NB4 (cell line): ENCODE data around the gene KLHL21.
"Not testable (repeated sequence)": the region's sequence is repeated elsewhere in the genome, so short reads cannot be mapped to it uniquely, and the experiment has no call there.

Experiments
- DNase-seq: peaks from one replicate; pipeline ENCODE4 v3.0.0; 2010; ENCODE audit warnings: low read depth
- H3K4me3 ChIP-seq: one replicate; pipeline ENCODE4 v1.5.1; 2011; ENCODE audit warnings: mild to moderate bottlenecking, low read depth, low read length, moderate library complexity
- CTCF ChIP-seq: IDR thresholded peaks from one replicate; pipeline ENCODE4 v1.5.1; 2012; ENCODE audit warnings: low read depth, low read length
- MAX ChIP-seq: IDR thresholded peaks from 2 replicates; pipeline ENCODE4 v1.6.1; 2011; ENCODE audit warnings: low read depth, low read length
- MYC ChIP-seq: IDR thresholded peaks from 2 replicates; pipeline ENCODE4 v1.6.1; 2011; ENCODE audit warnings: low read depth, low read length
- POLR2A ChIP-seq: IDR thresholded peaks from 2 replicates; pipeline ENCODE4 v1.6.1; 2011; ENCODE audit warnings: mild to moderate bottlenecking; ENCODE audit not compliant: insufficient read length; ENCODE audit errors: extremely low read depth

Gene KLHL21

GRCh38 chr1:6602669-6603237 is at the start of gene KLHL21:
Gene KLHL21, minus strand, starts transcription at chr1:6602869. Its CDS starts 52 bp downstream, at chr1:6602817.
- DNase-seq = peak; percentile 93
- H3K4me3 ChIP-seq = peak within 1 kb of the TSS; percentile 95
- TF ChIP-seq CTCF (no peak), POLR2A (peak; percentile 76)

- TF ChIP-seq MAX (no peak), POLR2A (no peak), MYC (no peak), CTCF (no peak)
- H3K4me3 ChIP-seq = no peak overlapping the region
- DNase-seq = no peak
These were observed 49.2 kb upstream of the KLHL21 start for GRCh38 chr1:6651909-6652308.

GRCh38 chr1:6648556-6648955 is 45.9 kb upstream of the KLHL21 start:
- H3K4me3 ChIP-seq = no peak overlapping the region
- DNase-seq = no peak
- TF ChIP-seq POLR2A = no peak
- TF ChIP-seq MAX = no peak
- TF ChIP-seq CTCF = no peak
- TF ChIP-seq MYC = no peak

- DNase-seq = peak; percentile 62
- no peak overlapping the region for H3K4me3 ChIP-seq
- no peak for TF ChIP-seq POLR2A
- no peak for TF ChIP-seq MAX
- no peak for TF ChIP-seq MYC
- peak; percentile 39 for TF ChIP-seq CTCF
These were observed 44.0 kb upstream of the KLHL21 start for GRCh38 chr1:6646499-6647148.

GRCh38 chr1:6645018-6645417 is 42.3 kb upstream of the KLHL21 start:
- DNase-seq = no peak
- no peak for TF ChIP-seq MAX
- no peak for TF ChIP-seq MYC
- no peak for TF ChIP-seq POLR2A
- TF ChIP-seq CTCF = no peak
- H3K4me3 ChIP-seq = no peak overlapping the region

- not testable (repeated sequence) for DNase-seq, H3K4me3 ChIP-seq
These were observed 38.2 kb upstream of the KLHL21 start for GRCh38 chr1:6640867-6641266.
